ENCODE data around the gene FER.
"Not testable (repeated sequence)": the region's sequence is repeated elsewhere in the genome, so short reads cannot be mapped to it uniquely, and the experiment has no call there.

Gene FER

GRCh38 chr5:108747774-108748400 lies at the start of gene FER:
TSS of gene FER (plus strand) at chr5:108747897. CDS start at chr5:108798183, 50,286 bp downstream.
- DNase-seq = peak in 2 of 14 donors; percentile 39 to 42

GRCh38 chr5:108700388-108700787 lies 47.3 kb upstream of the FER start:
- DNase-seq = not testable (repeated sequence)

- DNase-seq = no peak
Measured at GRCh38 chr5:108700930-108701329, 46.8 kb upstream of the FER start.

DNA sequence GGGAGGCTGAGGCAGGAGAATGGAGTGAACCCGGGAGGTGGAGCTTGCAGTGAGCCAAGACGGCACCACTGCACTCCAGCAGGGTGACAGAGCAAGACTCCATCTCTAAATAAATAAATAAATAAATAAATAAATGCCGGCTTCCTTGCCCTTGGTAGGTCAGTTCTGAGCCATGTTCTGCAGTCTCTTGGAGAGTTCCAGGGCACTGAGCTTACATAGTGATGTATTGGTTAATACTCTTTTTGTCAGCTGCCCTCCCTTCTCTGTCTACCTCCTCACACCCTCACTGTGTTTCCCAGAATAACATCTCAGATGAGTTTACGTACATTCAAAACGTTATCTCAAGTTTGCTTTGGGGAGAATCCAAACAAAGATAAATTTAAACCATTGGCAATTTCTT lies 45.2 kb upstream of the FER start:
- no peak for DNase-seq

GRCh38 chr5:108703313-108703712 lies 44.4 kb upstream of the FER start:
- no peak for DNase-seq

- DNase-seq = no peak
Measured at GRCh38 chr5:108707141-108707540, 40.6 kb upstream of the FER start.

- DNase-seq = no peak
Measured at GRCh38 chr5:108711898-108712297, 35.8 kb upstream of the FER start.

DNA sequence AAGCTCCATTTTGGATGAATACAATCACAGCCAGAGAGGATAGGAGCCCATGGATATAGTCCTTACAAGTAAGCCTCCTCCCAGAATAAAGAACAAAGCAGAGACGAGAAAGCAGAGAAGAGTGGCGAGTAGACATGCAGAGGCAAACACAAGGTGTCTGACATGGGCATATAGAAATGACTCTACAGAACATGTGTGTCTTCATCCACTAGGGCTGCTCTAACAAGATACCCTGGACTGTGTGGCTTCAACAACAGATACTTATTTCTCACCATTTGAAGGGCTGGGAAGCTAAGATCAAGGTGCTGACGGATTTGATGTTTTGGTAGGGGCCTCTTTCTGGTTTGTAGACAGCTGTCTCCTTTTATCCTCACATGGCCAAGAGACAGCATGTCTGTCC lies 32.3 kb upstream of the FER start:
- DNase-seq = no peak

DNA sequence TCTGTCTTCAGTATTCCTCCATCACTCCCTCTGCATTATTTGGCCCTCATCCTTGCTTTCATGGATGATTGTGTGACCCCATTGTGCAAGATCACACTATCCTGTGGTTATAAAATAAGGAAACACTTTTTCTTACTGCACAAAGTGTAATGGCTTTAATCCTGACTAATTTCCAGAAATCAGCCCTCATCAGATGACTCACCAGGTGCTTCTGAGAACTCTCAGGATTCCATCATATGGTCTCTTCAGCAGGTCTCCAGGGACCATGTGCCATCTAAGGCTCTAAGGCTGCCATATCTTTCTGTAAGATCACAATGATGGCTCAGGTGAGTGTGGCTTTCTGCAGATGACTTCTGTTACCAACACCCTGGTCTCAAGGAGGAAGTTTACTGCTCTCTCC lies 27.3 kb upstream of the FER start:
- DNase-seq = no peak

DNA sequence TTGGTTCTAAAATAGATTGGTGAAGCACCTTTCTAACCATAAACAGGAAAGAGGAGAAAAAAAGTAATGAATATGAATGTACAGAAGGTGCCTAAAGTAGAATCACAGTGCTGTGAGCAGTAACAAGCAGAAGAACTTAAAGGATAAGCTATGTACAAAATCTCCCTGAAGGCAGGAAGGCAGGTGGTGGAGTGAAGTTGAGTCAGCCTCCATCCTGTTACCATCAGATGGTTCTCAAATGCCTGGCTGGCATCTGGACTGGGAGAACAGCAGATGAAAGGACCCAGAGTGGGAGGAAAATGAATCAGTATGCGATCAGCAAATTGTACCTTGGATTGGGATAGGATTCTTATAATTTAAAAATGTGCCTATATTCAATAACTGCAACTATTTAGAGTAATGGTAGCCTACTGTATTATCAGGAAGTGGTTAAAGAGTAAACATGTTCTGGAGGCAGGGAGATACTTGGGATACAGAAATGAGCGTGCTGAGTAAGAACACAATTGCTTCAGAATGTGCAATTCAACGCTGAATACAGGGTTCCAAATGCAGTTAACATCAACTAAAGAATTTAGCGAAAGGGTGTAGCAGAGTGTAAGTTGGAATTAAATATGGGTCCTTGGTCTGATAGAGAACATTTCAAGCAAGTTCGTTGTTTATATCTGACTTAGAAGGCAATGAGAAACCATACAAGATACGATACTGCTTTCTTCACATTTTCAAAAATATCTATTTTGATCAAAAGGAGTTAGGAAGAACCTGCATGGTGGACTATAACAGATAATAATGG lies 21.1 kb upstream of the FER start:
- DNase-seq = peak in 1 of 14 donors; percentile 19

DNA sequence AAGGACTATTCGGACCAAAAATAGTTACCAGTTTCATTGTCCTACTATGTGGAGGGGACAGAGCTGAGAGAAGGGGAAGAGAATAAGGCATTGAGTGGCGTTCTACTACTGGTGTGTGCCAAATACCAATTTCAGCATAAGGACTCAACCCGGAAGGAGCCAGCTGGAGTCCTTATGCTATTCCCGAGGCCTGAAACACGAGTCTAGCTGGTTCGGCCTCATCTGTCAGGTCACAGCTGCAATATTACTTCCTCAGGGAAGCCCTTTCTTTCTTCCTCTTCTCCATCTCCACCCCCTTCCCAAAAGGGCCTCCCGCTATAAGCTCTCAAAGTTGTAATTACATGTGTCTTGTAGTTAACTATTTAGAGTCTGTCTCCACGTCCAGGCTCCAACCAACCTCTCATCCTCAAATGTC lies 20.5 kb upstream of the FER start:
- peak in 8 of 14 donors; percentile 11 to 40 (median 21) for DNase-seq

- peak; percentile 3 to 82 (median 74) for DNase-seq
Measured at GRCh38 chr5:108727651-108728565, 19.8 kb upstream of the FER start.

DNA sequence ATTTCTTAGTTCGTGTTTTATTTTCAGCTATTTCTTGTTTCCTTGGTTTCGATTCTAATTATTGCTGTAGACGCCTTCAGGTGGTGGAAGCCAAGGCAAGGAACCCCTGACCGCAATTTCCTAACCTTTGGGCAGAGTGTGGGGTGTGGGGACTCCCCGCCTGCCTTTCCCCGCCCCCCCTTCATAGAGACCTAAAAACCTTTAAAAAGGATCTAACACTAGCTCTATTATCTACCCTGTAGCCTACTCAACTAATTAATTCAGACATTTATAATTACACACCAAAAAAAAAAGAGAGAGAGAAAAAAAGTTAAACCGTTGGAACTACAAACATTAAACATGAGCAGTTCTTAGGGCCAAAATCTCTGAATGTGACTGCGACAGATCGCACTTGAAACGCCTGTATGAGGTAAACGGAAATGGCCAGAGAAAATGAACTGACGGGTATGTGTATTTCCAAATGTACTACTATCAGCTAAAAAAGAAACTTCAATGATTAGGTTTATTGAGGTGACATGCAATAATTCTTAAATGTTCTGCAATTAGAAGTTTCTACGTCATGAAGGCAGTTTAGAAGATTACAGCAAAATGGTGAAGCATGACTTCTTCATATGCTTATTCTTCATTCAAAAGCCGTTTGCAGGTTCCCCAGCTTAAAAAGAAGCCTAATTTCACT lies 19.0 kb upstream of the FER start:
- peak in 1 of 14 donors; percentile 43 for DNase-seq

- DNase-seq = no peak
Measured at GRCh38 chr5:108729242-108729615, 18.5 kb upstream of the FER start.

- no peak for DNase-seq
Measured at GRCh38 chr5:108730617-108731340, 16.9 kb upstream of the FER start.

- DNase-seq = no peak
Measured at GRCh38 chr5:108735790-108736189, 11.9 kb upstream of the FER start.

- no peak for DNase-seq
Measured at GRCh38 chr5:108736855-108737254, 10.8 kb upstream of the FER start.

DNA sequence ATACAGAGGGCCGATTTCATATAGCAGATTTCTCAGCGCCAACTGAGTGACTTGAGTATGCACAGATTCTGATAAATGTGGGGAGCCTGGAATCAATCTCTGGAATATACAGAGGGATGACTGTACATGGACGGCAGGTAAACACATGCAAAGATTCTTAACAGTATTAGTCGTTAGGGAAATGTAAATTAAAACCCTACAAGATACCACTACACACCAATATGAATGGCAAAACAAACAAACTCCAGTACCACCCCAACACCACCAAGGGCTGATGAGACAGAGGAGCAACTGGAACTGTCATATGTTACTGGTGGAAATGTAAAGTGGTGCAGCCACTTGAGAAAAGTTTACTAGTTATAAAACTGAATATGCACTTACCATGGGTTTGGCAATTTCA lies 8.3 kb upstream of the FER start:
- DNase-seq = no peak

DNA sequence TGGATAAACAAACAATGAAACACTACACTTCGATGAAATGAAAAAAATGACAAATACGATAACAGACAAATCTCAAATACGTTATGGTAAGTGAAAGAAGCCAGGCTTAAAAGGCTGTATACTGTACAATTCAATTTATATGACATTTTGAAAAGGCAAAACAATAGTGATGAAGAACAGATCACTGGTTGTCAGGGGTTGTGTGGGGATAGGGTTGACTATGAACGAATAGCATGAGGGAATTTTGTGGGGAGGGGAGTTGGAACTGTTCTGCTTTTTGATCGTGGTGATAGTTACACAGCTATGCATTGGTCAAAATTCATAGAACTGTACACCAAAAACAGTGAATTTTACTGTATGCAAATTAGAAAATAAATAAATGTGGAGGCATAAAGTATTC lies 7.8 kb upstream of the FER start:
- DNase-seq = no peak

- no peak for DNase-seq
Measured at GRCh38 chr5:108743319-108743718, 4.4 kb upstream of the FER start.

DNA sequence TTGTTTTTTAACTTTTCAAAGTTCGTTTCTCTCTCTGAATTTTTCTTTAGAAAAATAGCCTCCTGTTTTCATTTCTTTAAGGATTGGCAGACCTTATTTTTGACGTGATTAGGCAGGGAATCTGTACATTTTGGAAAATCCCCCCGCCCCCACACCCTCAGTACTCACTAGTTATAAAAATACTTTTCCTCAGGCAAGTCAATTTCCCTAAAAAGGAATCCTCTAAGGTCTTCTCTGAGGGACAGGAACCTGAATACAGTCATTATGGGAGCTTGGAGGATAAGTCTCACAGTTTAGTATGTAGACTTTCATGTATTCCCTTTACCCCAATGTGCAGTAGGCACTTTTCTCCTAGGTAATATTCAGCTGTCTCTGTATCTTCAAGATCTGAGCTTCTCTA lies 3.9 kb upstream of the FER start:
- DNase-seq = no peak
